ENCODE data around the gene MEF2D. TPM values are rescaled to one million over a fixed set of nuclear protein-coding genes. Genes with fewer than 3 reads are reported as not detected.
A peak's percentile ranks its signal among the peaks of the same experiment; 100 is the strongest.

MEF2D gene
- total and polyA plus RNA-seq, 8 donors: 7.7 to 136 (median 18.8) TPM

GRCh38 chr1:156455362-156455761 lies 45.2 kb downstream of the MEF2D start:
- Histone ChIP-seq H3K4me3 (no peak overlapping the region), H3K27ac (no peak overlapping the region), H3K27me3 (no peaks in the 10 kb centered on the region), H3K9me3 (no peaks in the 10 kb centered on the region), H3K36me3 (no peaks in the 10 kb centered on the region), H3K4me1 (peaks cover 9 to 33% (median 16%) of the 10 kb centered on the region in 4 donors)
- 39 to 63% (median 55%) methylated on average over 7 of the region's 7 CpGs for WGBS, 5 donors
- intact Hi-C loops (cut with DNase I; ENCODE audit: low total_unique reads): no loop called here
- TF ChIP-seq EP300 (IDR thresholded peaks at IDR 0.05) (no peak), CTCF (IDR thresholded peaks at IDR 0.05) (no peak), POLR2AphosphoS5 (IDR thresholded peaks at IDR 0.05) (no peak)
- no peak for DNase-seq

- 59 to 74% (median 61%) methylated on average over 1 of the region's 1 CpG for WGBS, 5 donors
- H3K27ac ChIP-seq: no peak overlapping the region
- TF ChIP-seq EP300 (IDR thresholded peaks at IDR 0.05) (no peak), POLR2AphosphoS5 (IDR thresholded peaks at IDR 0.05) (no peak), CTCF (IDR thresholded peaks at IDR 0.05) (no peak), POLR2A (IDR thresholded peaks at IDR 0.05) (no peak)
- H3K27me3 ChIP-seq: peaks cover 0 to 11% (median 0%) of the 10 kb centered on the region in 3 donors
- no peaks in the 10 kb centered on the region for H3K36me3 ChIP-seq
- H3K9me3 ChIP-seq: no peaks in the 10 kb centered on the region
- intact Hi-C loops (cut with DNase I; ENCODE audit: low total_unique reads): no loop called here
- H3K4me1 ChIP-seq: peaks cover 5 to 27% (median 11%) of the 10 kb centered on the region in 4 donors
- no peak for DNase-seq
- H3K4me3 ChIP-seq: no peak overlapping the region
Observed at GRCh38 chr1:156452907-156453306, 47.7 kb downstream of the MEF2D start.

- intact Hi-C loops (cut with DNase I; ENCODE audit: low total_unique reads): no loop called here
Observed at GRCh38 chr1:156451505-156452160, 48.9 kb downstream of the MEF2D start.

More at GRCh38 chr1:156451505-156452160, 48.9 kb downstream of the MEF2D start:
- no peak overlapping the region for H3K27ac ChIP-seq
- TF ChIP-seq EP300 (IDR thresholded peaks at IDR 0.05) (no peak), POLR2AphosphoS5 (IDR thresholded peaks at IDR 0.05) (no peak), POLR2A (IDR thresholded peaks at IDR 0.05) (no peak), CTCF (IDR thresholded peaks at IDR 0.05) (no peak)
- H3K36me3 ChIP-seq: no peaks in the 10 kb centered on the region
- H3K4me1 ChIP-seq: peaks cover 0 to 15% (median 5%) of the 10 kb centered on the region in 4 donors
- H3K4me3 ChIP-seq: no peak overlapping the region
- H3K9me3 ChIP-seq: no peaks in the 10 kb centered on the region
- peak in 1 of 2 donors; percentile 41 for DNase-seq
- H3K27me3 ChIP-seq: peaks cover 0 to 12% (median 0%) of the 10 kb centered on the region in 3 donors
- WGBS, 5 donors: 45 to 61% (median 50%) methylated on average over 5 of the region's 5 CpGs

All from stomach (tissue), 9 donors.